CD14-positive monocyte (primary cell): ENCODE measurements around the gene RASD2. TPM values are rescaled to one million over a fixed set of nuclear protein-coding genes. Genes with fewer than 3 reads are reported as not detected.

Experiments used
- DNase-seq, 3 donors: peaks; one replicate each; pipeline ENCODE4 v3.0.0-alpha.2; 2011 to 2022
- H2AFZ ChIP-seq: 2 replicates; pipeline ENCODE4 v1.6.0; 2012; ENCODE audit warnings: mild to moderate bottlenecking, low read depth, low read length, inconsistent platforms; ENCODE audit not compliant: insufficient read depth, poor library complexity, severe bottlenecking
- H3K27ac ChIP-seq, 2 donors: 1 replicate in 1 of 2; 2 replicates in 1 of 2; pipeline ENCODE4 v1.5.1; 2012 to 2013; ENCODE audit warnings: low read length in 2 of 2, control low read depth in 1 of 2, inconsistent platforms in 1 of 2, low read depth in 1 of 2, mild to moderate bottlenecking in 1 of 2
- H3K27me3 ChIP-seq, 2 donors: one replicate each; pipeline versions ENCODE4 v1.6.0 to v1.6.1; 2011 to 2013; ENCODE audit warnings: low read length in 2 of 2; ENCODE audit not compliant: control insufficient read depth in 2 of 2, insufficient read depth in 2 of 2
- H3K36me3 ChIP-seq, 2 donors: replicated peaks in 1 of 2; 1 replicate in 1 of 2; 2 replicates in 1 of 2; pipeline versions ENCODE4 v1.5.1 to v1.6.1; 2012 to 2013; ENCODE audit warnings: low read length in 2 of 2, control low read depth in 1 of 2, inconsistent platforms in 1 of 2, mild to moderate bottlenecking in 1 of 2; ENCODE audit not compliant: insufficient read depth in 2 of 2, control insufficient read depth in 1 of 2
- H3K4me1 ChIP-seq, 2 donors: 1 replicate in 1 of 2; 2 replicates in 1 of 2; pipeline versions ENCODE4 v1.5.1 to v1.6.1; 2012 to 2013; ENCODE audit warnings: low read length in 2 of 2, control low read depth in 1 of 2, inconsistent platforms in 1 of 2, mild to moderate bottlenecking in 1 of 2, moderate library complexity in 1 of 2; ENCODE audit not compliant: insufficient read depth in 2 of 2, control insufficient read depth in 1 of 2
- H3K4me2 ChIP-seq: replicated peaks from 2 replicates; pipeline ENCODE3; 2012; ENCODE audit warnings: low read length, moderate library complexity, mild to moderate bottlenecking; ENCODE audit not compliant: poor library complexity, severe bottlenecking; ENCODE audit errors: extremely low read depth
- H3K4me3 ChIP-seq, 3 experiments: fragments of 200-600 bp in 1 of 3; sonication (generic) in 1 of 3; replicated peaks in 1 of 3; 1 replicate in 2 of 3; 2 replicates in 1 of 3; pipeline ENCODE4 v1.5.1; 2011 to 2013; ENCODE audit warnings: low read length in 3 of 3, mild to moderate bottlenecking in 3 of 3, control low read depth in 2 of 3, low read depth in 2 of 3, inconsistent platforms in 1 of 3, moderate library complexity in 1 of 3
- H3K79me2 ChIP-seq: 2 replicates; pipeline ENCODE4 v1.6.0; 2012; ENCODE audit warnings: mild to moderate bottlenecking, control low read depth, inconsistent platforms, low read length, moderate library complexity; ENCODE audit not compliant: insufficient read depth
- H3K9ac ChIP-seq: 2 replicates; pipeline ENCODE4 v1.6.0; 2017; ENCODE audit warnings: low read length, mild to moderate bottlenecking; ENCODE audit not compliant: insufficient read depth, poor library complexity, severe bottlenecking
- H3K9me3 ChIP-seq, 2 donors: replicated peaks in 1 of 2; 1 replicate in 1 of 2; 2 replicates in 1 of 2; pipeline versions ENCODE4 v1.5.1 to v1.6.1; 2012 to 2013; ENCODE audit warnings: low read length in 2 of 2, control low read depth in 1 of 2; ENCODE audit not compliant: control insufficient read depth in 1 of 2, insufficient read depth in 1 of 2
- H4K20me1 ChIP-seq: 2 replicates; pipeline ENCODE4 v1.6.0; 2012; ENCODE audit warnings: mild to moderate bottlenecking, low read length, control low read depth, moderate library complexity; ENCODE audit not compliant: insufficient read depth
- H3K27ac Mint-ChIP-seq, 7 donors: one replicate each; pipeline ENCODE4 v1.8.0; 2020; ENCODE audit warnings: mild to moderate bottlenecking in 7 of 7, mixed read lengths in 7 of 7, moderate library complexity in 6 of 7, inconsistent platforms in 2 of 7
- H3K27me3 Mint-ChIP-seq, 3 donors: one replicate each; pipeline ENCODE4 v1.8.0; 2021 to 2022; ENCODE audit warnings: low read depth in 3 of 3, mild to moderate bottlenecking in 3 of 3, mixed read lengths in 3 of 3, moderate library complexity in 3 of 3, inconsistent platforms in 1 of 3
- H3K36me3 Mint-ChIP-seq, 2 donors: one replicate each; pipeline ENCODE4 v1.8.0; 2020; ENCODE audit warnings: mixed read lengths in 2 of 2, inconsistent platforms in 1 of 2, mild to moderate bottlenecking in 1 of 2
- H3K4me1 Mint-ChIP-seq: one replicate; pipeline ENCODE4 v1.8.0; 2020; ENCODE audit warnings: mild to moderate bottlenecking, mixed read lengths
- H3K4me3 Mint-ChIP-seq, 2 donors: one replicate each; pipeline ENCODE4 v1.8.0; 2020; ENCODE audit warnings: mild to moderate bottlenecking in 2 of 2, mixed read lengths in 2 of 2, moderate library complexity in 1 of 2
- H3K9me3 Mint-ChIP-seq, 7 donors: one replicate each; pipeline ENCODE4 v1.8.0; 2020 to 2022; ENCODE audit warnings: mixed read lengths in 7 of 7, mild to moderate bottlenecking in 6 of 7, moderate library complexity in 6 of 7, inconsistent platforms in 2 of 7
- WGBS: methylation state at CpG from one replicate; pipeline ENCODE4 v1.1.5; 2013; ENCODE audit warnings: missing lambda C conversion rate; ENCODE audit not compliant: insufficient coverage; 5-methylcytosine and 5-hydroxymethylcytosine counted together
- intact Hi-C, 2 donors: fragments of 100-400 bp; cut with micrococcal nuclease; formaldehyde crosslinking; loops; one replicate each; pipeline versions ENCODE4 v1.15.0 to v1.15.1; 2023
- polyA plus RNA-seq, 3 donors: library from polyadenylated mRNA; depleted of rRNA in 1 of 3; unstranded in 2 of 3; stranded (reverse) in 1 of 3; fragments of 300-500 nt in 2 of 3; fragments of >200 nt in 1 of 3; fragmentation: Illumina TruSeq in 2 of 3; gene quantifications; 1 replicate in 2 of 3; 2 replicates in 1 of 3; pipeline ENCODE4 v1.2.3, GENCODE V29; 2012 to 2021
- TF ChIP-seq, protein P1 (sequence below): fragments of 200-600 bp; IDR thresholded peaks from one replicate; pipeline ENCODE4 v1.8.0; 2022; ENCODE audit warnings: antibody characterized with exemption, mild to moderate bottlenecking

The RASD2 gene
- polyA plus RNA-seq, 3 donors, result 0.29 TPM; not detected in 2

DNA sequence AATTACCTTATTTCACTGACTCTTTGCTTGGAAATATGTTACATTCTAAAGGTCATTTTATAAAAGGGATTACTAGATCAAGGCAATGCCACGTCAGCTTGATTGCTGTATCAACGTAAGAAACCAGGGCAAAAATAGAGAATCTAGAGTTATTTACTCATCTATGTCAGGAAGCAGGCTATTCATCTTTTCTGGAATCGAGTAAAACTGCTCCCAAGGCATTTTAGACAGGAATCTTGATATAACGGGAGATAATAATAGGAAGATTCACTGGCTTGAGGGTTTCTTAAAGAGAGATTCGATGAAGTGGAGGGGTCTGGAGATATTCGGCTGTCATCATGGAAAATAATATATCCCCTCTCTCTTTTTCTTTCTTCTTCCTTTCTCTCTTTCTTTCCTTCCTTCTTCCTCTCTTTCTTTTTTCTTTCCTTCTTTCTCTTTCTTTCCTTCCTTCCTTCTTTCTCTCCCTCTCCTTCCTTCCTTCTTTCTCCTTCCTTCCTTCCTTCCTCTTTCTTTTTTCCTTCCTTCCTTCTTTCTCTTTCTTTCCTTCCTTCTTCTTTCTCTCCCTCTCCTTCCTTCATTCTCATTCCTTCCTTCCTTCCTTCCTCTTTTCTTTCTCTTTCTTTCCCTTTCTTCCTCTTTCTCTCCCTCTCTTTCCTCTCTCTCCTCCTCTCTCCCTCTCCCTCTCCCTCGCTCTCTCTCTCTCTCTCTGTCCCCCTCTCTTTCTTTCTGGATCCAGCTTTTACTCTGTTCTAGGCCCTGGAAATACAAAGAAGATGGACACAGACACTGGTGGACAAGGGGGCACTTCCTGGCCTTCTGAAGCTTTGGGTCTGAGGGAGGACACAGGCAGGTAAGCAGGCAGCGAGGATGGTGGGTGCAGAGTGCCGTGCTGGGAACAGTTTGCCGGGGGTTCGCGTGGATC lies 18.1 kb upstream of the RASD2 start:
- 71% methylated on average over 9 of the region's 12 CpGs for WGBS
- Histone ChIP-seq H3K4me3 (no peak overlapping the region), H3K36me3 (no peaks in the 10 kb centered on the region), H3K9ac (no peak overlapping the region), H3K27ac (no peak overlapping the region), H4K20me1 (no peaks in the 10 kb centered on the region), H3K4me2 (no peak overlapping the region), H3K4me1 (peaks cover 6 to 7% of the 10 kb centered on the region in 2 donors), H2AFZ (no peak overlapping the region), H3K27me3 (peaks cover 0 to 9% of the 10 kb centered on the region in 2 donors), H3K9me3 (no peaks in the 10 kb centered on the region), H3K79me2 (no peaks in the 10 kb centered on the region)
- H3K36me3 Mint-ChIP-seq, result no peaks in the 10 kb centered on the region
- peaks cover 6 to 22% (median 7%) of the 10 kb centered on the region in 3 donors for H3K27me3 Mint-ChIP-seq
- no peak for DNase-seq
- intact Hi-C loops, result no loop called here
- no peak overlapping the region for H3K4me3 Mint-ChIP-seq
- H3K9me3 Mint-ChIP-seq, result peaks cover 0 to 4% (median 2%) of the 10 kb centered on the region in 7 donors
- peaks cover 9% of the 10 kb centered on the region for H3K4me1 Mint-ChIP-seq
- peak overlapping the region in 3 of 7 donors; percentile 6 to 72 (median 22) for H3K27ac Mint-ChIP-seq
- TF ChIP-seq, protein P1, sequence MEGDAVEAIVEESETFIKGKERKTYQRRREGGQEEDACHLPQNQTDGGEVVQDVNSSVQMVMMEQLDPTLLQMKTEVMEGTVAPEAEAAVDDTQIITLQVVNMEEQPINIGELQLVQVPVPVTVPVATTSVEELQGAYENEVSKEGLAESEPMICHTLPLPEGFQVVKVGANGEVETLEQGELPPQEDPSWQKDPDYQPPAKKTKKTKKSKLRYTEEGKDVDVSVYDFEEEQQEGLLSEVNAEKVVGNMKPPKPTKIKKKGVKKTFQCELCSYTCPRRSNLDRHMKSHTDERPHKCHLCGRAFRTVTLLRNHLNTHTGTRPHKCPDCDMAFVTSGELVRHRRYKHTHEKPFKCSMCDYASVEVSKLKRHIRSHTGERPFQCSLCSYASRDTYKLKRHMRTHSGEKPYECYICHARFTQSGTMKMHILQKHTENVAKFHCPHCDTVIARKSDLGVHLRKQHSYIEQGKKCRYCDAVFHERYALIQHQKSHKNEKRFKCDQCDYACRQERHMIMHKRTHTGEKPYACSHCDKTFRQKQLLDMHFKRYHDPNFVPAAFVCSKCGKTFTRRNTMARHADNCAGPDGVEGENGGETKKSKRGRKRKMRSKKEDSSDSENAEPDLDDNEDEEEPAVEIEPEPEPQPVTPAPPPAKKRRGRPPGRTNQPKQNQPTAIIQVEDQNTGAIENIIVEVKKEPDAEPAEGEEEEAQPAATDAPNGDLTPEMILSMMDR, result no peak

DNA sequence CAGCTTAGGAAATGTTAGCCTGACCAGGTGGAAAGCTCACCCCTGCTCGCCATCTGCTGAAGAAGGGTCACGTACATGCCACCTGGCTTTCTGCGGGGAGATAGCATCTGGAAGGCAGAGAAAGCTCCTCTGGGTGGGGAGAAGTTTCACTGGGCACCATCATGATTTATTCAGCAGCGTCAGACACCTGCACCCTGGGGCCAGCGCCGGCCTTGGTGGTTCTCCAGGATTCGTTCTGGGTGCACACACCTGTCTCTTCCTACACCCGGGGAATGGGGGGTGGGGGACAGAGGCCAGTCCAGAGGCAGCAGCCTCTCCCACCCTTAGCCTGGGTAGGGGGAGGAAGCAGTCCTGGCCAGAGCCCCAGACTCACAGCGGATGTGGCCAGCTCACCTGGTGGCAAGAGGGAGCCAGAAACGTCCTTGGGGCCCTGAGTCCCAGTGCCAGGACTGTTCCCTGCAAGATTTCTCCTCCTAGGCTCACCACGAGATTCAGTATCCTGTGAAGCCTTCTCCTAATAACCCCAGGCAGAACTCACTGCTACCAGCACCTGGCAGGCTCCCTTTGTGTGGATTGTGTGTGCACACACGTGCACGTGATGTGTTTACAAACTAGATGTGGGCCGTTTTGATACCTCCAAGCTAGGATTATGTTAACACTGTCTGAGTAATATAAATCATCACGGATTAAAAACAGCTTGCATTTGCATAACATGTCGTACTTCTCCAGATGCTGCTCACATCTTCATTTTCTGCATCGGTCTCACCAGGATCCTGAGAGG lies 17.3 kb upstream of the RASD2 start:
- H3K9ac ChIP-seq, result no peak overlapping the region
- peaks cover 10 to 13% of the 10 kb centered on the region in 2 donors for H3K4me1 ChIP-seq
- H3K27me3 ChIP-seq, result peaks cover 0 to 9% of the 10 kb centered on the region in 2 donors
- no peaks in the 10 kb centered on the region for H4K20me1 ChIP-seq
- no peak for DNase-seq
- H2AFZ ChIP-seq, result no peak overlapping the region
- intact Hi-C loops, result no loop called here
- no peaks in the 10 kb centered on the region for H3K9me3 ChIP-seq
- Mint-ChIP-seq H3K4me3 (no peak overlapping the region), H3K27me3 (peaks cover 6 to 17% (median 7%) of the 10 kb centered on the region in 3 donors), H3K27ac (peak overlapping the region in 2 of 7 donors; percentile 6 to 22), H3K9me3 (peaks cover 0 to 4% (median 2%) of the 10 kb centered on the region in 7 donors), H3K36me3 (no peaks in the 10 kb centered on the region), H3K4me1 (peaks cover 13% of the 10 kb centered on the region)
- no peak overlapping the region for H3K4me2 ChIP-seq
- TF ChIP-seq, protein P1, result no peak
- no peaks in the 10 kb centered on the region for H3K36me3 ChIP-seq
- no peaks in the 10 kb centered on the region for H3K79me2 ChIP-seq
- 91% methylated on average over 6 of the region's 17 CpGs for WGBS
- H3K27ac ChIP-seq, result no peak overlapping the region
- no peak overlapping the region for H3K4me3 ChIP-seq
